Left colon (tissue), 2 donors: ENCODE results near the gene CHAF1A. TPM values are rescaled to one million over a fixed set of nuclear protein-coding genes. Genes with fewer than 3 reads are reported as not detected.

Experiments used
- ATAC-seq: fragments of 200-7000 bp; cut with Tn5 transposase; one replicate; pipeline ENCODE4 v1.9.1; 2020; ENCODE audit warnings: mild to moderate bottlenecking, moderate library complexity
- DNase-seq, 2 donors: peaks; one replicate each; pipeline ENCODE4 v3.0.0-alpha.2; 2020
- intact Hi-C, 2 donors: fragments of 100-400 bp; cut with DNase I in 1 of 2; cut with micrococcal nuclease in 1 of 2; formaldehyde crosslinking; loops; one replicate each; pipeline versions ENCODE4 v1.11.2 to v1.14.0; 2022; cut with DNase I, micrococcal nuclease
- total RNA-seq, 2 donors: library from RNA; stranded (reverse); fragmentation: NEBNext Ultra II Directional; extraction: Animal tissue kit (Norgen Biotek cat#: 25700); gene quantifications; one replicate each; pipeline ENCODE4 v1.2.1, GENCODE V29; 2021
- donor health status: DM: no; HTN: no; CAD: no.
- donor health status: DM: yes; HTN: yes; CAD: no.

CHAF1A gene
- total RNA-seq, 2 donors from 2014 or later: 10.0 to 15.5 TPM

DNA sequence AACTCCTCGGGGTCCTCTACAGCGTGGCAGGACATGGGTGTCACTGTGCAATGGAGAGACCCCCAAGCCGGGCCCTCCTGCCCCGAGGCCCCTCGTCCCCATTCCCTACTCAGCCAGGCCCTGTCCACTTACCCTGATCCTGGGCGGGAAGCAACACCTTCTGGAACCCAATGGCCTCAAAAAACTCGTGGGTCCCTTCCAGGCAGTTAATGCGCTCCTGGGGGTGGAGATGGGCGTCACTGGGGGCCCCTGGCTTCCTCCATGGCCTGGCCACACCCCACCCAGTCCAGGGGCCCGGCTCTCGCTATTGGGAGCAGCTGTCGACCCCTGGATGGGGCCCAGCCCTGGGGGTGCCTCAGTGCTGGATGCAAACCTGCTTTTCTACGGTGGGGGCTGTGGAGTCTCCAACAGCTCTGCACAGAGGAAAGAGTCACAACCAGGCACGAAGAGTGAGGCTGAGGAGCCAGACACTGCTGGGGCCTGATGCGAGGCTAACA is 44.3 kb downstream of the CHAF1A start:
- ATAC-seq (no peak), DNase-seq (no peak)
- intact Hi-C loops: no loop called here

DNA sequence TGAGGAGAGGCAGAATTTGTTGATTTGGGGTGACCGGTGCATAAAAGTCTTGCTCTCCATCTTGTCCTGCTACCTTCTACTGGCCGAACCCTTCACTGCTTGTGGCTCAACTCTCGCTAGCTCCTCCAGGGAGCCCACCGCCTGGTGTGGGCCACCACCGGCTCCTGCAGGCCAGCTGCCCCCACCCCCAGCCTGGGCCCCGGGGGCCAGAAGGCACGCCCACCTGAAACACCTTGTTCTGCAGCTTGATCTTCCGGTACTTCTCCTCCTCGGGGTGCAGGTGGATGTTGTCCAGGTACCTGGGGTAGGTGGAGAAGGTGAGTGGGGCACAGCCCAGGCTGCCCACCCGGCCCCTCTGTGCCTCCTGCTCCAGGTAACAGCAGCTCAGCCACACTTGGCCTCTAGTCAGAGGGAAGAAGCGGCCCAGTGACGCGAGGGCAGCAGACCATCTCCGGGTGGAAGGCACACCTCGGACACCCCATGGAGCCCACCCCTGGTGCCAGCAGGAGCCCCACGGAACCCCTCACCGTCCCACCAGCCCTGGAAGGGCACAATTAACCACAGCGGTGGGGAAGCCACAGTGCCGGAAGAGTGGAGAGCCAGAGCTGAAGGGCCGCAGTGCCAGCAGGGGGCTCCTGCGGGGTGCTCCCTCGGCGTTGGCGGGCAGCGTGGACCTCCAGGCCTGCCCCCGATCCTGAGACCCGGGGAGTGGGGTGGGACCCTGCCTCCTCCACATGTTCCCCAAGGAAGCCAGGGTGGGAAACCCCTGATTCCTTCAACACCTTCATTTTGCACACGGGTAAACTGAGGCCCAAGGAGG is 45.1 kb downstream of the CHAF1A start:
- intact Hi-C loops: no loop called here
- no peak for ATAC-seq
- no peak for DNase-seq

DNA sequence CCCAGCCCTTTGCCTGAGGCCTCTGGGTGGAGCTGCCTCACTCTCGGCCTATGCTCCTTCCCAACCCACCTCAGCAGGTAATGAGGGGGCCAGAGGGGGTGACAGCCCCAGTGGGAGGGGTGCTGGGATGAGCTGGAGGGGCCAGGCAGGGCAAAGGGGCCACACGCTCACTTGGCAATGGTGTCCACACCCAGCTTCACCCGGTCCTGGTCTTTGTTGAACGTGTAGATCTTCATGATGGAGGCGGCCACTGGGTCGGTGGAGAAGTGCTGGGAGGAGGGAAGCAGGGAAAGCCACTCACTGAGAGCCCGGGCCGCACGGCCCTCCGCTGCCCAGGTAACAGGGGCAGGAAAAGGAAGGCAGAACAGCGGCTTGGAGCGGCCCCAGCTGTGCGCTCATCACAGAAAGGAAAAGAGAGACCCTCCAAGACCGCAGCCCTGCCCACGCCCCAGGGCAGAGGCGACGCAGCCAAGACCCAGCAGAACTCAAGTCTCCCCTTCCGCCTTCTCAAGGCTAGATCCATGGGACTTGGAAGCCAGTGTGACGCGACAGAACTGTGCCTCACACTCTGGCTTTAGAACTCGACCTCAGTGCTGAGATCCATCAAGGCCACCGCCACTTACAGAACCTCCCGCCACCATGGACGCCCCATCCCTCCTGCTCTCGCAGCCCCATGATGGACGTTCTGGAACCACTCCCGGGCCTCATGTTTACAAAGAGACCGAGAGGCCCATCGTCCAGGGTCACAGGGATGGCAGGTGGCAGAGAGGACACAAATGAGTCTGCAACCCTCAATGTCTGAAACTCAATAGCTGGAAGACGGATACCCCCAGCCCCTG is 45.9 kb downstream of the CHAF1A start:
- no peak for DNase-seq
- ATAC-seq: no peak
- intact Hi-C loops: no loop called here

DNA sequence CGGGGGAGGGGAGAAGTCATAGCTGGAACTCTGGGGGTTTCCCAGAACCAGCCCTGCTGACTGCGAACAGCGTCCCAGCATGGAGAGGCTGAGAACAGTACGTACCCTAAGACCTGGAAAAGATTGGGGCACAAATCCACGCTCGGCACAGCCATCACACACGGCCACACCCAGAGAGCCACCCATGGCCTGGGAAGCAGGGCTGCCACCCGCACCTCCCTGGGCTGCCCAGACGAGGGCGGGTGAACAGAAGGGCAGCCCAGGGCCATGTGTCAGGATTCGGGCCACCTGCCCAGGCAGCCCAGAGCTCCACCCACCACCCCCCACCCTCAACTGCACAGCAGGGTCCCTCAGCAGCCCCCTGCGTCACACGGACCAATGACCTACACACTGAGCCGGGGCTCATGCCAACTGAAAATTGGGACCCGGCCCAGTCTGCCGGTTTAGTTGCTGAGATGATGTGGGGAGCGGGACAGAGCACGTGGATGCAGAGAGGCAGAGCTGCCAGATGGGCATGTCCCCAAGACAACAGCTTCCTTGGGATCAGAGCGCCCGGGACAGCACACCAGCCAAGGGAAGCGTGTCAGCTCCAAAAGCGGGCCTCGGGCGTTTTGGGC is 46.7 kb downstream of the CHAF1A start:
- ATAC-seq (peak; percentile 11), DNase-seq (no peak)

DNA sequence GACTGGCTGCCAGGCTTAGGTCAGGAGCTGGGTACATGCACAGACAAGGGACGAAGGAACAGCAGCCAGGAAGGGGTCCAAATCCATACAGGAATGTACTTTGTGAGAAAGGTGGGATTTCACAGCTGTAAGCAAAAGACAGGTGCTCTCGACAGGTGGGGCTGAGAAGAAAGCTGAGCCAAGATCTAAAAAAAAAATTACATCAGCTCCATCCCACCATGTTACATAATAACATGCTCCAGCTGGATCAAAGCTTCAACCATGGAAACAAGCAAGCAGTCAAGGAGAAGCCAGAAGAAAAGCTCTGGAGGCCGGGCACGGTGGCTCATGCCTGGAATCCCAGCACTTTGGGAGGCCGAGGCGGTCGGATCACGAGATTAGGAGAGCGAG is 47.2 kb downstream of the CHAF1A start:
- intact Hi-C loops: no loop called here
- DNase-seq (no peak), ATAC-seq (no peak)

More for the DNA sequence above, 46.7 kb downstream of the CHAF1A start:
- intact Hi-C loops: no loop called here

DNA sequence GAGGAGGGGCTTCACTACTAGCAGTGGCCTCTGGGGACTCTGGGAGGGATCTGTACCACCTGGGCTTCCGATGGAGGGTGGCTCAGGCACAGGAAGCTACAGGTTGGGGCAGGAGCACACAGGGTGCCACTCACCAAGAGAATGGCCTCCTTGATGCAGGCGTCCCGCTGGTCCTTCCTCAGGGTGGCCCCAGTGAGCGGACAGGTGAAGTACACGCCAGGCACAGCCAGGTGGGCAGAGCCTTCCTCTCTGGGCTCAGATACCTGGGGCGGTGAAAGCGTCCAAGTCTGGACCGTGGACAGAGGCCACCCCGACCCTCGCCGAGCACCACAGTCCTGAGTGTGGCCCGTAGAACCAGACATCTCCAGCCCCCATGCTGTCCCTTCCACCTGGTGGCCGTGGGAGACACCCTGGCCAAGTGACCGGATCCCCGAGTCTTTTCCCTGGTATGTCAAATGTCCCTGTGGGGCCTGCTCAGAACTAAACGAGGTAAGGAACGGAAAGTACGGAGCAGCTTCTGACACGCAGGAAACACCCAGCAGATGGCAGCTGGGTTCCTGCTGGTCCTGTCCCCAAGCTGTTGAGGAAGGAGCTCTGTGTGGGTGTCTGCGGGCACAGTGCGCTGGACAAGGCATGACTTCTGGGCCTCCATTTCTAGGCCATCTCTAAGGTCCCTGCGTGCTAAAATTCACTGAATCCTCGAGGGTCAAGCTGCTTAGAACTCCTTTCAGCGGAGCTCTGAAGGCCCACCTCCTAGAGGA is 50.0 kb downstream of the CHAF1A start:
- DNase-seq (no peak), ATAC-seq (no peak)
- intact Hi-C loops: no loop called here

DNA sequence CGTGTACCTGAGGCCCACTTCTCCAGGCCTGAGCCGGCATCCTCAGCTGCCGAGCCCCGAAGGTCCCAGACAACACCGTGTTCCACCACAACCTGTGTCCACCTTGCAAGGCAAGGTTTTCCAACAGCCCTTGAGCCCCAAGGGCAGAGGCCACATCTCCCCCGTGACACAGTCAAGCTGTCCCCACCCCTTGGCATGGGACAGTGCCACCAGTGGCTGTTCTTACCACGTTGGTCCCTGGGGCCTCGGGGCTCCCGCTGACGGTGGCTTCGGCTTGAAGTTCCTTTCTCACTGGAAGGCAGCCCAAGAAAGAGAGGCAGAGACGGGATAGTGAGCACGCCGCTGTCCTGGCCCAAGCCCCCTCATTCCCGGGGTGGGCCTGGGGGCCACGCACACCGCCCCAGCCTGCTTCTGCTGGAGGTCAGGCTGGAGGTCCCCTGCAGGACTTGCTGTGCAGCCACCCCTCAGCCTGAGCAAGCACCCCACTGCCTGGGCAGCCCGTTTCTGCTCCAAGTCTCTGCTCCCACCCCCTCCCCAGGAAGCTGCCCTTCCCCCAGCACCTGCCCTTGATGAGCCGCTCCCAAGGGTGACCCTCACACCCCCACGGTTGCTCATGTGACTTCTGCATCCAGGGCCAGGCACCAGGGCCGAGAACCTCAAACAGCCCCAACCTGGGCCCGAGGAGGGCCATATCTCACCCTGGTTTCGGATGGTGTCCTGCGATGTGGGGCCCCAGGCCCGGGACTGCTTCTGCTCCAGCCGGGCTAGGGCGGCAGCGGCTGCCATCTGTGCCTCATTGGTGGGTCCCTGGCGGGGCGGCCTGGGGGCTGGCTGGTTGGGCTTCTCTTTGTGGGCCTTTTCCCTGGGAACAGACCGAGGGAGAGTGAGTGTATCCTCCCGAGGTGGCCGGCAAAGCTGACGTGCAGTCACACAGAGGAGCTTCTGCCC is 51.1 kb downstream of the CHAF1A start:
- DNase-seq: no peak
- ATAC-seq: no peak

DNA sequence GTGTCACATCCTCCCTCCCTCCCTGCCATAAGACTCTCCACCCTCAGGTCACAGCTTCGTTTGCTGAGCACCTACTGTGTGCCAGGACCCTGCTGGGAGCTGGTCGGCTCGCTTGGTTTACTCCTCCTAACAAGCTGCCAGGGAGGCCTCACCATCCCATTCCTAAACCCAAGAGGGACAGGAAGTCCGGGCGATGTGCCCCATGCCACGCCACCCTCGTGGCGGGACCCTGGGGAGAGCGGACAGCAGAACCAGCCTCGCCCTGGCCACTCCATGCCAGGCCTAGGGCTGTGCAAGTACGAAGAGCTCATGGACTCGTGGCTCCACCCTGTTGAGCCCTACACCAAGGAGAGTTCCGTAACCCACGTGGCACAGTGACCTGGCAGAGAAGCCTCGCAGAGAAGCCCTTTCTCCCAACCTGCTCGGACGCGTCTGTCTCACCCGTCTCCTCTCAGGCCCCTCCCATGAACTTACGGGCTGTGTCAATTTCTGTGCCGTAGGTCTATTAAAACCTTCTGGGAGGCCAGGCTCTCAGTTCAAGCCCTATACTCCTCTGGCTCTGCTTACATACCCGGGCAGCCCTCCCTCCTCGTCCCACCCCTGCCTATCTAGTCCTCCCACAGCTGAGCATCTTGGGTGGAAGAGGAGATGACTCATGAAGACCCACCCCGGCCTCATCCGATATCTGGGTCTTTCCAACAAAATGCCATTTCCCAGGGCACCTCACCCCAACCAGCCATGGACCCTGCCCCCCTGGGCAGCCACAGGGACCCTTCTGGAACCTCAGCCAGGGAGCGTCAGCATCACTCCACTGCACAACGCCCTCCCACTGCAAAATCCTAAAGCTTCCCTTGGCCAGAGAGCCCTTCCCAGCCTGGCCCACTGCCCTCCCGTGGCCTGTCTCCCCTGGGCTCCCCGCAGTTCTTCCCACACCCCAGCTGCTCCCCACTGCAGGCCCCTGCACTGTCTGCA is 52.6 kb downstream of the CHAF1A start:
- DNase-seq (no peak), ATAC-seq (no peak)

More for the DNA sequence above, 51.1 kb downstream of the CHAF1A start:
- intact Hi-C loops: no loop called here

DNA sequence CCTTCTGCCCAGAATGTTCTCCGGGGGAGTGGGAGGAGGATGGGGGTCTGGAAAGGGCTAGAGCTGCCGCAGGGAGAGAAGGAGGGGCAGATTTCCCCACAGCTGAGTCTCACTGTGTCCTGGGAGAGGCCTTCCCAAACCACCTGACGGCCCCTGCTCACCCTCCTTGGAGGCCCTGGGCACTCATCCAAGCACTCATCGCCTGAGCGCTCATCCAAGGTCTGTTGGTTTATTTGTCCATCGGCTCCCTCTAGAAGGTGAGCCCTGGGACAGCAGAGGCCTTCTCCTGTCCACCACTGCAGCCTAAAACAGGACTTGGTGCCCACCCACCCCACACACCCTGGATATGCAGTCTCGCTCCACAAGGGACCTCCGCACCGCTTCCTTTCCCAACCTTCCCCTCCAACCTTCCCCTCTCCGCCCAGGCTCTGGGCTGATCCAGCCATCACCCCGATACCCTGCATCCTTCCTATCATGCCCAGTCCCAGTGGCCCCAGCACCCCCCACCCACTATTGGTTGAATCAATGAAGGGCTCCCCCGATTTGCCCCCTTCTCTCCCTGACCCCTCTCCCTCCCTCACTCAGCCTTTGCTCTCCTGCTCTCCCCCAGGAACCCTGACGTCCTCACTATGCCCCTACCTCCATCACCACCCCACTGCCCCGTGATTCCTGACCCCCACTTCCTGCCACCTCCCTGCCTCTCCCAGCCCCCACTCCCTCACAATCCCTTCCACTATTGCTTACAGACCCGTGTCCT is 53.5 kb downstream of the CHAF1A start:
- DNase-seq (peak in 1 of 2 donors; percentile 23), ATAC-seq (no peak)
- intact Hi-C loops: no loop called here

More for the DNA sequence above, 52.6 kb downstream of the CHAF1A start:
- intact Hi-C loops: no loop called here

DNA sequence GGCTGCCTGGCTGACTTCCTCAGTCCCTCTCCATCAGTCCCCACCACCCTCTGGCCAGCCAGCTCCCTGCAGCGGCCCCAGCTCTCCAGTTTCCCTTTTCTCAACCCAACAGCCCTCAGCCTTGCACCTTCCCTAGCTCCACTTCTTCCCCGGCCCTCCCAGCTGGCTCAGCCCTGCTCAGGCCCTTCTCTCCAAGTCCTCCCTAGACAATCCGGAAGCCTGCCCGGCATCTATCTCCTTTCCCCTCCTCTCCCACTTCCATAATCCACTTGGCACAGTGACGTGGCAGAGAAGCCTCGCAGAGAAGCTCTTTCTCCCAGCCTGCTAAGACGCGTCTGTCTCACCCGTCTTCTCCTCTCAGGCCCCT is 54.0 kb downstream of the CHAF1A start:
- ATAC-seq (peak; percentile 39), DNase-seq (peak; percentile 43 to 50)
- intact Hi-C loops: no loop called here

DNA sequence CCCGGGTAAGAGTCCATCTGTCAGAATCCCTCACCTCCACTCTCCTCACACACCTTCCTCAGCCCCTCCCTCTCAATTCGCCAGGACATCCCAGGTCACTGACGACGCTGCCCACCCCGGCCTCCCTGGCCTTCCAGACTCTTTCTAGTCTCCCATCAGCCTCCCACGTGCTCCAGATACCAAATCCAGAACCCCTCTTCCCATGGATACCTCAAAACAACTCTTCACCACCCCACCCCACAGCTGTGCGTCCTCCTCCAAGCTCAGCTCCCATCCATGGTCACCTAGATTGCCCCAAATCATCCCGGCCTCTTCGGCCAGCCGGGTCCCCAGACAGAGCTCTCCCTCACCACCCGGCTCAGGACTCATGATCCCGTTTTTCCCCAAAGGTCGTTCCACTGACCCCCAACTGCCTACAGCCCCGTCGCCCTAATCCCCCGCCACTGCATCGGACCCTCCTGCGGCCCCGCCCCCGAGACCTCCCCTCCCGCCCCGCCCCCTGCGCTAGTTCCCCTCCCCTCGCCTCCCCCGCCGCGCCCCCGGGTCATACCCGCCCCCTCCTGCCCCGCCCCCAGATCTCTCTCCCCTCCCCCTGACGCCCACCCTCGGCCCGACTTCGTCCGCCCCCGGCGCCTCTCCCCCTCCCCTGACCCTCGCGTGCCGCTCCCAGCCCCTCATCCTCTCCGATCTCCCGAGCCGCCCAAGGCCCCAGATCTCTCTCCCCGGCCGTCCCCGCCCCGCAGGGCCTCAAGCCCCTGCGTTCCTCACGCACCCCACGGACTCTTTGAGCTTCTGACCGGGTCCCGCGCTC is 54.6 kb downstream of the CHAF1A start:
- DNase-seq: peak in 1 of 2 donors; percentile 51
- intact Hi-C loops: no loop called here
- peak; percentile 29 for ATAC-seq

DNA sequence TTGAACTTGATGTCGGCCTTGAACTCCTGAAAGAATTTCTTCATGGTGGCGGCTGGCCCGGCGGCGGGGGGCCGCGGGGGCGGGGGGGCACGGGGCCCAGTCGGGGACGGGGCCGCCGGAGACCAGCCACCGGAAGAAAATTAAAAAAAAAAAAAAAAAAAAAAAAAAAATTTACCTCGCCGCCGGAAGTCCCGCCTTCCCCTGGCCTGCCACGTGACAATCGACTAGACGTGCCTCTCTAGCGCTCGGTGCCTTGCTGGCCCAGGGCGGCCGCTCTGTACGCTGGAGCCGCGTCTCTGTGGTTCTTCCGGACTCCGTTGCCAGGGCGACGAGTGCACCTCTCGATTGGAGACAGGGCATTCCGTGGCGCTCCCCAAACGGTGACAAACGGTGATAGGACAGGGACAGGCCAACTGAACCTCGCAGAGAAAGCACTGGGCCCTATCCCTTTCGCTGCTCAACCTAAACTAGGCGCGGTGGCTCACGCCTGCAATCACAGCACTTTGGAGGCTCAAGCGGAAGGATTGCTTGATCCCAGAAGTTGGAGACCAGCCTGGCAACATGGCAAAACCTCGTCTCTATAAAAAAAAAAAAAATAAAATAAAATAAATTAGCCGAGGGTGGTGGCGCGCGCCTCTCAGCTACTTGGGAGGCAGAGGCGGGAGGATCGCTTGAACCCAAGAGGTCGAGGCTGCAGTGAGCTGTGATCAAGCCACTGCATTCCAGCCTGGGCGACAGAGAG is 55.4 kb downstream of the CHAF1A start, which contains the start of gene UBXN6:
TSS of gene UBXN6 (minus strand) at position 141 of the 742 bp plus-strand sequence. CDS start at position 44, 97 bp downstream.
- peak; percentile 91 for ATAC-seq

DNA sequence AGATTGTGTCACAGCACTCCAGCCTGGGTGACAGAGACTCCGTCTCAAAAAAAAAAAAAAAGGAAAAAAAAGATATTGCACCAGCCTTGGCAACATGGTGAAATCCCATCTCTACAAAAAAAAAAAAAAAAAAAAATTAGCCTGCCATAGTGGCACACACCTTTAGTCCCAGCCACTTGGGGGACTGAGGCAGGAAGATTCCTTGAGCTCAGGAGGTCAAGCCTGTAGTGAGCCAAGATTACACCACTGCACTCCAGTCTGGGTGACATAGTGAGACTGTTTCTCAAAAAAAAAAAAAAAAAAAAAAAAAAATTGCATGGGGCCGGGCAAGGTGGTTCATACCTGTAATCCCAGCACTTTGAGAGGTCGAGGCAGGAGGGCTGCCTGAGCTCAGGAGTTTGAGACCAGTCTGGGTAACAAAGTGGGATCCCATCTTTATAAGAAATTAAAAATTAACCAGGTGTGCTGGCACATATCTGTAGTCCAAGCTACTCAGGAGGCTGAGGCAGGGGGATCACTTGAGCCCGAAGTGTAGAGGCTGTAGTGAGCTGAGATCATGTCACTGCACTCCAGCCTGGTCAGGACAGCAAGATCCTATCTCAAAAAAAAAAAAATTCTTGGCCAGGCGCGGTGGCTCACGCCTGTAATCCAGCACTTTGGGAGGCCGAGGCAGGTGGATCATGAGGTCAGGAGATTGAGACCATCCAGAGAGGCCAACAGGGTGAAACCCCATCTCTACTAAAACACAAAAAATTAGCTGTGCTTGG is 62.6 kb downstream of the CHAF1A start:
- no peak for ATAC-seq
- intact Hi-C loops: no loop called here
- no peak for DNase-seq

More for the DNA sequence above, 55.4 kb downstream of the CHAF1A start, which contains the start of gene UBXN6:
- intact Hi-C loops: no loop called here
- DNase-seq: peak; percentile 99
